ENCODE measurements around the gene DEF6. TPM values are rescaled to one million over a fixed set of nuclear protein-coding genes. Genes with fewer than 3 reads are reported as not detected.

DEF6 gene
- total RNA-seq, 1 donor from 2014 or later: 0.17 TPM

- Histone ChIP-seq H3K4me2 (no peak overlapping the region), H2AFZ (replicated peaks) (no peak overlapping the region), H3K27me3 (no peaks in the 10 kb centered on the region), H3F3A (ENCODE audit: low read depth) (no peaks in the 10 kb centered on the region), H3K9ac (no peak overlapping the region), H3K4me3 (no peak overlapping the region), H3K36me3 (no peaks in the 10 kb centered on the region), H3K79me2 (ENCODE audit: low read depth) (no peaks in the 10 kb centered on the region), H3K9me3 (ENCODE audit: low read depth) (no peaks in the 10 kb centered on the region), H3K27ac (no peak overlapping the region), H3K4me1 (no peaks in the 10 kb centered on the region), H4K20me1 (ENCODE audit: low read depth) (no peaks in the 10 kb centered on the region)
- H3K36me3 Mint-ChIP-seq: peaks cover 17% of the 10 kb centered on the region
- TF ChIP-seq CTCF (IDR thresholded peaks at IDR 0.05): no peak
- no peak for TF ChIP-seq EZH2 (IDR thresholded peaks at IDR 0.05)
- no peak for TF ChIP-seq EZH2phosphoT487 (IDR thresholded peaks at IDR 0.05)
- H3K9me3 Mint-ChIP-seq: no peaks in the 10 kb centered on the region
- H3K4me3 Mint-ChIP-seq: no peak overlapping the region
- no peak for DNase-seq (ENCODE audit: low spot score)
- H3K27me3 Mint-ChIP-seq (ENCODE audit: insufficient read depth, low read depth): peaks cover 2% of the 10 kb centered on the region
- no peaks in the 10 kb centered on the region for H3K4me1 Mint-ChIP-seq
- H3K27ac Mint-ChIP-seq: no peak overlapping the region
These were observed 3.9 kb upstream of the DEF6 start for GRCh38 chr6:35293681-35294080.

- H4K20me1 ChIP-seq (ENCODE audit: low read depth): no peaks in the 10 kb centered on the region
- no peak overlapping the region for H3K4me3 Mint-ChIP-seq
- peak; percentile 65 for DNase-seq (ENCODE audit: low spot score)
- H3K9me3 ChIP-seq (ENCODE audit: low read depth): no peaks in the 10 kb centered on the region
- TF ChIP-seq EZH2 (IDR thresholded peaks at IDR 0.05): no peak
- no peak for TF ChIP-seq EZH2phosphoT487 (IDR thresholded peaks at IDR 0.05)
- TF ChIP-seq CTCF (IDR thresholded peaks at IDR 0.05): peak; percentile 77
- H3K27me3 Mint-ChIP-seq (ENCODE audit: insufficient read depth, low read depth): peaks cover 2% of the 10 kb centered on the region
- no peaks in the 10 kb centered on the region for H3K4me1 ChIP-seq
- no peak overlapping the region for H3K4me3 ChIP-seq
- peak overlapping the region; percentile 18 for H3K27ac Mint-ChIP-seq
- H3K36me3 ChIP-seq: no peaks in the 10 kb centered on the region
- H3K9me3 Mint-ChIP-seq: no peaks in the 10 kb centered on the region
- no peaks in the 10 kb centered on the region for H3K79me2 ChIP-seq (ENCODE audit: low read depth)
- no peak overlapping the region for H3K27ac ChIP-seq
- H3K9ac ChIP-seq: no peak overlapping the region
- peaks cover 14% of the 10 kb centered on the region for H3K36me3 Mint-ChIP-seq
- H2AFZ ChIP-seq (replicated peaks): no peak overlapping the region
- no peak overlapping the region for H3K4me2 ChIP-seq
- H3F3A ChIP-seq (ENCODE audit: low read depth): no peaks in the 10 kb centered on the region
- H3K27me3 ChIP-seq: no peaks in the 10 kb centered on the region
- H3K4me1 Mint-ChIP-seq: peaks cover under 1% of the 10 kb centered on the region
These were observed 3.2 kb upstream of the DEF6 start for GRCh38 chr6:35294308-35294945.

- Histone ChIP-seq H3K4me3 (no peak overlapping the region), H2AFZ (replicated peaks) (no peak overlapping the region), H3K27me3 (no peaks in the 10 kb centered on the region), H3K27ac (no peak overlapping the region), H3F3A (ENCODE audit: low read depth) (no peaks in the 10 kb centered on the region), H3K36me3 (no peaks in the 10 kb centered on the region), H4K20me1 (ENCODE audit: low read depth) (no peaks in the 10 kb centered on the region), H3K9me3 (ENCODE audit: low read depth) (no peaks in the 10 kb centered on the region), H3K79me2 (ENCODE audit: low read depth) (no peaks in the 10 kb centered on the region), H3K4me2 (no peak overlapping the region), H3K9ac (no peak overlapping the region), H3K4me1 (no peaks in the 10 kb centered on the region)
- no peak for DNase-seq (ENCODE audit: low spot score)
- no peak overlapping the region for H3K27ac Mint-ChIP-seq
- TF ChIP-seq CTCF (IDR thresholded peaks at IDR 0.05) (no peak), EZH2phosphoT487 (IDR thresholded peaks at IDR 0.05) (no peak), EZH2 (IDR thresholded peaks at IDR 0.05) (no peak)
- H3K27me3 Mint-ChIP-seq (ENCODE audit: insufficient read depth, low read depth): peaks cover 2% of the 10 kb centered on the region
- no peaks in the 10 kb centered on the region for H3K9me3 Mint-ChIP-seq
- no peak overlapping the region for H3K4me3 Mint-ChIP-seq
- peaks cover 5% of the 10 kb centered on the region for H3K4me1 Mint-ChIP-seq
- peaks cover 14% of the 10 kb centered on the region for H3K36me3 Mint-ChIP-seq
These were observed 2.6 kb upstream of the DEF6 start for GRCh38 chr6:35295036-35295435.

Data from neural progenitor cell (in vitro differentiated cells).